Osteocyte (in vitro differentiated cells): ENCODE measurements around the gene MAGEA9B. TPM values are rescaled to one million over a fixed set of nuclear protein-coding genes. Genes with fewer than 3 reads are reported as not detected.
"Not testable (repeated sequence)": the region's sequence is repeated elsewhere in the genome, so short reads cannot be mapped to it uniquely, and the experiment has no call there.

Experiments
- DNase-seq: peaks from one replicate; pipeline ENCODE4 v3.0.0; 2021; ENCODE audit warnings: mixed read lengths; ENCODE audit not compliant: unreplicated experiment; ENCODE audit errors: extremely low spot score
- H3K27ac Mint-ChIP-seq: one replicate; pipeline ENCODE4 v1.8.0; 2021; ENCODE audit warnings: mild to moderate bottlenecking, mixed read lengths; ENCODE audit not compliant: unreplicated experiment
- H3K27me3 Mint-ChIP-seq: one replicate; pipeline ENCODE4 v1.8.0; 2021; ENCODE audit warnings: mixed read lengths; ENCODE audit not compliant: unreplicated experiment
- H3K36me3 Mint-ChIP-seq: one replicate; pipeline ENCODE4 v1.8.0; 2021; ENCODE audit warnings: mixed read lengths; ENCODE audit not compliant: unreplicated experiment
- H3K4me1 Mint-ChIP-seq: one replicate; pipeline ENCODE4 v1.8.0; 2021; ENCODE audit warnings: mixed read lengths; ENCODE audit not compliant: unreplicated experiment
- H3K4me3 Mint-ChIP-seq: one replicate; pipeline ENCODE4 v1.8.0; 2021; ENCODE audit warnings: mild to moderate bottlenecking, moderate library complexity, mixed read lengths; ENCODE audit not compliant: unreplicated experiment
- H3K9me3 Mint-ChIP-seq: one replicate; pipeline ENCODE4 v1.8.0; 2021; ENCODE audit warnings: mixed read lengths; ENCODE audit not compliant: unreplicated experiment
- CTCF ChIP-seq: fragments of 200-600 bp; sonication (generic); IDR thresholded peaks from 2 replicates; pipeline ENCODE4 v1.5.0; 2021; ENCODE audit warnings: antibody characterized with exemption, mild to moderate bottlenecking, moderate library complexity
- total RNA-seq: library from RNA; stranded (reverse); gene quantifications from 2 replicates; pipeline ENCODE4 v1.2.1, GENCODE V29; 2021

The MAGEA9B gene
- total RNA-seq, 1 donor from 2014 or later = not detected

GRCh38 chrX:149567621-149568417 is 19.4 kb downstream of the MAGEA9B start:
- TF ChIP-seq CTCF = no peak
- Mint-ChIP-seq H3K36me3 (no peaks in the 10 kb centered on the region), H3K27ac (no peak overlapping the region), H3K27me3 (no peaks in the 10 kb centered on the region), H3K4me1 (peaks cover 7% of the 10 kb centered on the region), H3K4me3 (no peak overlapping the region), H3K9me3 (peaks cover 4% of the 10 kb centered on the region)
- DNase-seq = peak; percentile 56

GRCh38 chrX:149563359-149563758 is 23.9 kb downstream of the MAGEA9B start:
- peak; percentile 63 for DNase-seq
- H3K9me3 Mint-ChIP-seq = no peaks in the 10 kb centered on the region
- H3K27me3 Mint-ChIP-seq = no peaks in the 10 kb centered on the region
- H3K36me3 Mint-ChIP-seq = no peaks in the 10 kb centered on the region
- no peak overlapping the region for H3K27ac Mint-ChIP-seq
- no peaks in the 10 kb centered on the region for H3K4me1 Mint-ChIP-seq
- no peak for TF ChIP-seq CTCF
- no peak overlapping the region for H3K4me3 Mint-ChIP-seq

- H3K4me1 Mint-ChIP-seq, H3K27ac Mint-ChIP-seq, H3K27me3 Mint-ChIP-seq, H3K36me3 Mint-ChIP-seq, H3K4me3 Mint-ChIP-seq, DNase-seq, H3K9me3 Mint-ChIP-seq: not testable (repeated sequence)
Measured at GRCh38 chrX:149555251-149555650, 32.0 kb downstream of the MAGEA9B start.

- H3K4me3 Mint-ChIP-seq, DNase-seq, H3K36me3 Mint-ChIP-seq, H3K9me3 Mint-ChIP-seq, H3K4me1 Mint-ChIP-seq, H3K27me3 Mint-ChIP-seq, H3K27ac Mint-ChIP-seq: not testable (repeated sequence)
Measured at GRCh38 chrX:149551939-149552248, 35.4 kb downstream of the MAGEA9B start.

GRCh38 chrX:149551245-149551938 is 35.9 kb downstream of the MAGEA9B start:
- H3K4me3 Mint-ChIP-seq, H3K4me1 Mint-ChIP-seq, H3K9me3 Mint-ChIP-seq, H3K27ac Mint-ChIP-seq, DNase-seq, H3K27me3 Mint-ChIP-seq, H3K36me3 Mint-ChIP-seq: not testable (repeated sequence)

- not testable (repeated sequence) for H3K36me3 Mint-ChIP-seq, H3K9me3 Mint-ChIP-seq, H3K4me1 Mint-ChIP-seq, H3K27ac Mint-ChIP-seq, H3K27me3 Mint-ChIP-seq, DNase-seq, H3K4me3 Mint-ChIP-seq
Measured at GRCh38 chrX:149550454-149550853, 36.8 kb downstream of the MAGEA9B start.

GRCh38 chrX:149549701-149550100 is 37.6 kb downstream of the MAGEA9B start, which contains the start of gene HSFX3:
Gene HSFX3, minus strand, starts transcription at chrX:149549924. Its CDS starts 72 bp downstream, at chrX:149549852.
- H3K4me1 Mint-ChIP-seq, H3K4me3 Mint-ChIP-seq, H3K9me3 Mint-ChIP-seq, H3K27ac Mint-ChIP-seq, H3K36me3 Mint-ChIP-seq, DNase-seq, H3K27me3 Mint-ChIP-seq: not testable (repeated sequence)

GRCh38 chrX:149547782-149548181 is 39.5 kb downstream of the MAGEA9B start:
- H3K4me3 Mint-ChIP-seq, H3K27me3 Mint-ChIP-seq, H3K9me3 Mint-ChIP-seq, H3K36me3 Mint-ChIP-seq, DNase-seq, H3K27ac Mint-ChIP-seq, H3K4me1 Mint-ChIP-seq: not testable (repeated sequence)

- H3K4me3 Mint-ChIP-seq, H3K36me3 Mint-ChIP-seq, H3K27ac Mint-ChIP-seq, DNase-seq, H3K9me3 Mint-ChIP-seq, H3K4me1 Mint-ChIP-seq, H3K27me3 Mint-ChIP-seq: not testable (repeated sequence)
Measured at GRCh38 chrX:149546962-149547361, 40.3 kb downstream of the MAGEA9B start.
